IPS DF 4.7 (cell line): ENCODE results near the gene ULBP2.
"Not testable (repeated sequence)": the region's sequence is repeated elsewhere in the genome, so short reads cannot be mapped to it uniquely, and the experiment has no call there.

ENCODE experiments used
- DNase-seq: peaks from one replicate; pipeline ENCODE4 v3.0.0-alpha.2; 2013; ENCODE audit warnings: low spot score; ENCODE audit errors: extremely low read depth

Gene ULBP2

GRCh38 chr6:149948616-149949015 lies 6.8 kb downstream of the ULBP2 start:
- no peak for DNase-seq

- no peak for DNase-seq
Observed at GRCh38 chr6:149950423-149950822, 8.6 kb downstream of the ULBP2 start.

- DNase-seq: no peak
Observed at GRCh38 chr6:149951096-149951495, 9.3 kb downstream of the ULBP2 start.

GRCh38 chr6:149951626-149952025 lies 9.8 kb downstream of the ULBP2 start:
- DNase-seq: no peak

- not testable (repeated sequence) for DNase-seq
Observed at GRCh38 chr6:149953390-149953789, 11.6 kb downstream of the ULBP2 start.

- DNase-seq: not testable (repeated sequence)
Observed at GRCh38 chr6:149953934-149954327, 12.1 kb downstream of the ULBP2 start.

GRCh38 chr6:149954328-149954983 lies 12.6 kb downstream of the ULBP2 start:
- not testable (repeated sequence) for DNase-seq

- DNase-seq: not testable (repeated sequence)
Observed at GRCh38 chr6:149954984-149955653, 13.3 kb downstream of the ULBP2 start.

- not testable (repeated sequence) for DNase-seq
Observed at GRCh38 chr6:149955654-149956317, 14.0 kb downstream of the ULBP2 start.

GRCh38 chr6:149958124-149958523 lies 16.3 kb downstream of the ULBP2 start:
- DNase-seq: not testable (repeated sequence)

- DNase-seq: not testable (repeated sequence)
Observed at GRCh38 chr6:149959806-149960205, 18.0 kb downstream of the ULBP2 start.

GRCh38 chr6:149960488-149960887 lies 18.7 kb downstream of the ULBP2 start:
- no peak for DNase-seq

GRCh38 chr6:149961728-149962425 lies 20.1 kb downstream of the ULBP2 start:
- DNase-seq: no peak

- no peak for DNase-seq
Observed at GRCh38 chr6:149962461-149963211, 20.8 kb downstream of the ULBP2 start.

GRCh38 chr6:149963212-149963461 lies 21.3 kb downstream of the ULBP2 start:
- no peak for DNase-seq

GRCh38 chr6:149963462-149964307 lies 21.9 kb downstream of the ULBP2 start, which contains the start of gene ULBP1:
TSS of gene ULBP1 (plus strand) at chr6:149963943. CDS start at chr6:149964050, 107 bp downstream.
- DNase-seq: no peak

GRCh38 chr6:149964308-149965193 lies 22.7 kb downstream of the ULBP2 start:
- DNase-seq: no peak

- no peak for DNase-seq
Observed at GRCh38 chr6:149965194-149966020, 23.6 kb downstream of the ULBP2 start.
